HTERT RPE-1 (cell line): ENCODE results near the gene CALD1.

Experiments used
- in situ Hi-C: fragments of 300-500 bp; cut with MboI; formaldehyde crosslinking; loops from 4 replicates; pipeline ENCODE4 v1.14.3; 2020; ENCODE audit warnings: low sequenced_read_pairs

The CALD1 gene

GRCh38 chr7:134758981-134759380, 20.5 kb upstream of the CALD1 start:
- in situ Hi-C loops = no loop called here

- in situ Hi-C loops = no loop called here
These were observed 18.2 kb upstream of the CALD1 start for GRCh38 chr7:134761266-134761665.

GRCh38 chr7:134763960-134764359, 15.5 kb upstream of the CALD1 start:
- in situ Hi-C loops = no loop called here

- in situ Hi-C loops = no loop called here
These were observed 15.1 kb upstream of the CALD1 start for GRCh38 chr7:134764365-134764764.

- in situ Hi-C loops = no loop called here
These were observed 12.5 kb upstream of the CALD1 start for GRCh38 chr7:134766779-134767519.

- in situ Hi-C loops = no loop called here
These were observed 11.8 kb upstream of the CALD1 start for GRCh38 chr7:134767520-134768168.

- in situ Hi-C loops = no loop called here
These were observed 11.2 kb upstream of the CALD1 start for GRCh38 chr7:134768243-134768642.

- in situ Hi-C loops = no loop called here
These were observed 8.8 kb upstream of the CALD1 start for GRCh38 chr7:134770676-134771075.

GRCh38 chr7:134771111-134771510, 8.3 kb upstream of the CALD1 start:
- in situ Hi-C loops = no loop called here

GRCh38 chr7:134771889-134772288, 7.5 kb upstream of the CALD1 start:
- in situ Hi-C loops = no loop called here

GRCh38 chr7:134772401-134772800, 7.0 kb upstream of the CALD1 start:
- in situ Hi-C loops = no loop called here

GRCh38 chr7:134773164-134773563, 6.3 kb upstream of the CALD1 start:
- in situ Hi-C loops = no loop called here

GRCh38 chr7:134774119-134774518, 5.3 kb upstream of the CALD1 start:
- in situ Hi-C loops = no loop called here

- in situ Hi-C loops = no loop called here
These were observed 2.0 kb upstream of the CALD1 start for GRCh38 chr7:134777470-134777869.

- in situ Hi-C loops = no loop called here
These were observed 1.4 kb upstream of the CALD1 start for GRCh38 chr7:134777908-134778580.

GRCh38 chr7:134779741-134780065, 269 bp downstream of the CALD1 start:
- in situ Hi-C loops = no loop called here

- in situ Hi-C loops = no loop called here
These were observed 863 bp downstream of the CALD1 start for GRCh38 chr7:134780166-134780828.

GRCh38 chr7:134781171-134781570, 1.7 kb downstream of the CALD1 start:
- in situ Hi-C loops = no loop called here

- in situ Hi-C loops = no loop called here
These were observed 2.7 kb downstream of the CALD1 start for GRCh38 chr7:134782121-134782623.

- in situ Hi-C loops = no loop called here
These were observed 4.0 kb downstream of the CALD1 start for GRCh38 chr7:134783294-134784069.
